NCI-H2107 (cell line): Measurements from ENCODE around the gene AAGAB.

Source experiments
- DNase-seq: peaks from one replicate; lab custom pipeline; 2025; lab: John Stamatoyannopoulos, UW

Gene AAGAB

DNA sequence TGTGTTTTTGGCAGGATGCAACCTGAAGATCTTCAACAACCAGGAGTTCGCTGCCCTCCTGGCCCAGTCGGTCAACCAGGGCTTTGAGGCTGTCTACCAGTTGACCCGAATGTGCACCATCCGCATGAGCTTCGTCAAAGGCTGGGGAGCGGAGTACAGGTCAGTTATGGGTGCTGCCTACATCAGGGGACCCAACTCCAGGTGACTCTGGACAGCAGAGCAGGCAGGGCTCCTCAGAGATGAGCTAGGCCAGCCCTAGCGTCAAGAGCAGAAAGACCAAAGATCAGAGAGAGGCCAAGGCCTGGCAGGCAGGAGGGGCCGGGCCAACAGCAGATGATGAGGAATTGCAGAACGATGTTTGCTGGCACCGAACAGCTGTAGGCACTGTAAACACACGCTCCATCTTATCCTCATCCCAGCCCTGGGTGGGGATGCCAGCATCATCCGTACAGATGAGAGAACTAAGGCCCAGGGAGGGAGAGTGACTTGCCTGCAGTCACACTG lies 67.1 kb downstream of the AAGAB start:
- no peak for DNase-seq

DNA sequence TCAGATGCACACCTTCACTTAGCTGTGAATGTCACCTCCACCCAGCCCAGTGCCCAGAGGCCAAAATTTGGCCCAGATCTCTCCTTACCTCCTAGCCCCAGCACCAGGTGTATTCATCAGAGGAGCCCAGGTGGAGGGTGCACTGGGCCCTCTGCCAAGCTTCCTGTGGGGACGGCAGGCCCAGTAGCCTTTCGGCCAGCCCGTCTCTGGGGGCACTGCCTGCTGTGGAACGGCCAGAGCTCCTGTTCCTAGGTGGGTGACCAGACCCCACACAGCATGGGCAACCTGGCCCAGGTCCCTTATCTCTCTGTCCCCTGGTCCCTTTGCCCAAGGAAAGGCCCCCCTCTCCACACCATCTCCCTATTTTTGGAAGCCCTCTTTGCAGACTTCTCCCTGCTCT lies 67.8 kb downstream of the AAGAB start:
- no peak for DNase-seq

DNA sequence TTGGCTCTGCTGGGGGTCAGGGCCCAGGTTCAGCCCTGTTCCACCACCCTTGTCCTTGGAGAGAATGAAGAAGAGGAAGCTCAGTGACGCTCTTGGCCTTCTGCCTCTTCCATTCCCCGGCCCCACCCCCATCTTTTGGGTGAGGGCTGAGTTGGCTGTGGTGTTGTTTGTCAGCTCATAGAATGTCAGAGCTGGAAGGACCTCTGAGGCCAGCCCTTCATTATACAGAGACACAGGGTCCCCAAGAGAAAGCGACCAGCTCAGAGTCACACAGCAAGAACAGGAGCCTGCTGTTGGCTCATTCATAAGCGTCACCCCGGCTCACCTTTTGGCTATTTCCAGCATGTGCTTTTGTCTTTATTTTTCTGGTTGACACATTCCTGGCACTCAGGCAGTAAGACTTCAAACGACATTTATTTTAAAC lies 68.2 kb downstream of the AAGAB start:
- DNase-seq, result no peak

DNA sequence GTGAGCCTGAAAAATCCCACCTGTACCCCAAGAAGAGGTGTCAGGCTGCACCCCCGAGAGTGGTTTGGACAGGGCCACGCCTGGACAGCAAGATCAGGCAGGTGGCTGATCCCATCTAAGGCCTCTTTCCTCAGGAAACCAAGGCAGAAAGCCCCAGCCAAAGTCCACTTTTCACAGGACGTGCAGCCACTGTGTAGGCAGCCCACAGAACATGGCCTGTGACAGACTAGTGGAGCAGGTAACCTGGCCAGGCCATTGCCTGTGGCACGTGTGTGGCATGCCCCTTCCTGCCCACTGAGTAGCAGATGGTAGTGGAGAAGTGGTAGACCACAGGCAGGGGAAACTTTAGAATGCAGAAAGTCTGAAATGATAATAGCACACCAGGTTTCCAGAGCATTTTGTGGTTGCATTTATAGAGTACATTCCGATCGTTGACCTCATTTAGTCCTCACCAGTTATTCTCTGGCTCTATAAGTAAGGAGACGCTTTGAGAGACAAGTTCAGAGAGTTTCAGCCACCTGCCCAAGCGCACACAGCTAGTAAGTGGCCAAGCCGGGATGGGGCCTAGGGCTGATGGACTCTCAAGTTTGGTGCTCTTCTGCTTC lies 68.7 kb downstream of the AAGAB start:
- no peak for DNase-seq

DNA sequence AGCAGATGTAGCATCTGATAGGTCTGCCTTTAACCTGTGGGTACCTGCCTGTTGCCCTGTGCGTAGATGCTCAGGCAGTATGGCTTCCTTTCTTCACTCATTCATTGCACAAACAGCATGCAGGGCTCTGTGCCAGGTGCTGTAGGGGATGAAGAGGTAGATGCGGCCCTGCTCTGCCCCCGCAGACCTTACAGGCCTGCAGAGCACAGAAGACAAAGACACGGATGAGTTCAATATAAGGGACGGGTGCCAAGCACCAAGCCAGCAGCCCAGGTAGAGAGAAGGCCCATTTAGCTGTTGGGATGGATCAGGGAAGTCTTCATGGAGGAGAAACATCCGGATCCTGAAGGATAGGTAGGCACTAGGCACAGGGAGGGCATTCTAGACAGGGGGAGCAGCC lies 69.4 kb downstream of the AAGAB start:
- no peak for DNase-seq

DNA sequence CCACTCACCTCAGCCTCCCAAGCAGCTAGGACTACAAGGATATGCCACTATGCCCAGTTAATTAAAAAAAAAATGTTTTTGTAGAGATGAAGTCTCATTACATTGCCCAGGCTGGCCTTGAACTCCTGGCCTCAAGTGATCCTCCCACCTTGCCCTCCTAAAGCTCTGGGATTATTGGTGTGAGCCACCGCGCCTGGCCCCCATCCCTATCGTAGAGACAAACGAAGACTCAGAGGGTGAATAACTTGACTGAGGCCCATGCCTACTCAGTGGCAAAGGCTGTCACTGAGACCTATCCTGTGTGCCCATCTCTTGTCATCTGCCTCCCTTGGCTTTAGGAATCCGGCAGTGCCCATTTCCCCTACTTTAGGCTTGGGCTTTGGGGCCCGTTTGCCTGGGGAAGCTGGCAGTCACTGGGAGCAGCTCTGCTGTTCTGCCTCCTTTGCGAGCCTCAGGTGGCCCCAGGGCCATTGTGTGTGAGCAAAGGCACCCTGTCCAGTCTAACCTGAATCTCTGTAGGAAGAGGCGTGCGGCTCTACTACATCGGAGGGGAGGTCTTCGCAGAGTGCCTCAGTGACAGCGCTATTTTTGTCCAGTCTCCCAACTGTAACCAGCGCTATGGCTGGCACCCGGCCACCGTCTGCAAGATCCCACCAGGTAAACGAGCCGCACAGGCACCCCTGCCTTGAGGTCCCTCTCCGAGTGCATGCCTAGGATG lies 70.1 kb downstream of the AAGAB start:
- no peak for DNase-seq

DNA sequence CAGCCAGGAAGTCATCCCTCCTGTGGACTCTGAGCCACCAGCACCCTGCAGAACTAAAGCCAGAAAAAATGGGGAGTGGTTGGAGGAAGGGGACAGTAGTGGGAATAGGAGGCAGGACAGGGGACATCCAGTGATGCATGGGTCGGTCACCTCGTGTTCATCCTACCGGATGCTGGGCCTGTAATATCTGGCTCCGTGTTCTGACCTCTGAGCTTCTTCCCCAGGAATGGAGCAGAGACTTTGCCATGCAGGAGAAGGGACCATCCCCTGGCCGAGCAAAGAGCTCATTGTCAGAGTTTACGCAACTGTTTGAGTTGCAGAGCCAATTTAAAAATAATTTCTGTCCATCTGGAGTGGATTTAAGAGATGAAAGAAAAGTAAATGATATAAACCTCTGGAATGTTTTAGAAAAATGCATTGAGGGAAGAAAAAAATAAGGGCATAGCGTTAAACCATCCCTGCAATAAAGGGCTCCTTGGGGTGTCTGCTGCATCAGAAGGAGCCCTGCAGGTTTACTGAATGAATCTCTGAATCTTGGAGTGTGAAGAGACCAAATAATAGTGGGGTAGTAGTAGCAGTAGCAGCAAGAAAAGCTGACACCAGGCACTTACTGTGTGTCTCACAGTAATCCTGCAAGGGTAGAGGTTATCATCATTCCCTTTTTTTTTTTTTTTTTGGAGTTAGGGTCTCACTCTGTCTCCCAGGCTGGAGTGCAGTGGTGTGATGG lies 70.9 kb downstream of the AAGAB start:
- no peak for DNase-seq

DNA sequence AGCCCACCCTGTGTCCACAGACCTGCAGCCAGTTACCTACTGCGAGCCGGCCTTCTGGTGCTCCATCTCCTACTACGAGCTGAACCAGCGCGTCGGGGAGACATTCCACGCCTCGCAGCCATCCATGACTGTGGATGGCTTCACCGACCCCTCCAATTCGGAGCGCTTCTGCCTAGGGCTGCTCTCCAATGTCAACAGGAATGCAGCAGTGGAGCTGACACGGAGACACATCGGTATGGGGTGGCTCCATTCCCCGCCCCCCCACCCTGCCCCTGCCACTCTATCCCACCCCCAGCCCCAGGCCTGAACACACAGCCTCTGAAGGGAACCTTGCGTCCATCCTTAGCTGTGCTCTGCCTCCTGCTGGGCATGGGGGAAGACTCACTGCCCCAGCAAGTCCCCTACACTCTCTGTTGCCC lies 73.2 kb downstream of the AAGAB start:
- no peak for DNase-seq

DNA sequence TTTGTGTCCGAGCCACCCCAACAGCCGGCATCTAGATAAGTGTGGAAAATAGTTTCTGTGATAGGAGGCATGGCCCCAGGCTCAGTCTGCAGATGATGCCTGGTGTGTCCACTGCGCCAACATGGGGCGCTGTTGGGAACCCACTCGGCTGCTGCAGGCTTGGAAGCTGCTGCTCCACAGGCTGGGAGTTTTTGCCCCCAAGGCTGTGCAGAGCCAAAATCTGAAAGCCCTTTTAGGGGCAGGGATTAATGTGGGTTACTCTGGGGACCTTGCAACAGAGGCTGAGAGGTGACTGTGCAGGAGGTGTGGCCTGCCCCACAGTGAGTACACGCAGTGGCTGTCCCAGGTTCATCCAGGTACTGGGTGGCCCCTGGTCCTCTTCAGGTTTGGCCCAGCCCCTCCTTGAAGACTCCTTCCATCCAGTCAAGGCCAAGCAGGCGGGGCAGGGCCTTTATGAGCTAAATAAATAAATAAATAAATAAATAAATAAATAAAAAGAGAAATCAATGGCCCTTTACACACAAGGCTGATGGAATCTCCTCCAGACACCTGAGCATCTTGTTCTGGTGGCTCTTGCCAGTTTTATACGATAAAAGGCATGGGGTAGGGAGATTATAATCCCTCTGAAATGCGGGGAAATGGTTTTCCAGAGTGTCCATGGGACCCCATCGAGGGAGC lies 73.8 kb downstream of the AAGAB start:
- DNase-seq, result no peak

DNA sequence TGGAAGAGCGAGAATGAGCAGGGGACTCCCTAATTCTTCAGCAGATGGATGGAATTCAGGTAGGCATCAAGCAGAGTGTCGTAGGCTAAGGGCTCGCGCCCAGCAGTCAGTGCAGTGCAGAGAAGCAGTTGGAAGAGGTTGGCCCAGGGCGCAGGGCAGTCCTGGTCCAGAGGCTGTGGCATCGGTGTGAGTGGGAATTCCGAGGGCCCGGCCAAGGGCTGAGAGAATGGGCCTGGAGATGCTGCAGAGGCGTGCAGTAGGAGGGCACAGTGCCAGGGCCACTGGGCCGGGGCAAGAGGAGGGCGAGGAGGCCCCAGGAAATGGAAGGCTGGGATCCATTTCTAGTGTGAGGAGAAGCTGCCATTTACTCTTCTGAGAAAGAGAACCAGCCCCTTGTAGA lies 74.4 kb downstream of the AAGAB start:
- no peak for DNase-seq

DNA sequence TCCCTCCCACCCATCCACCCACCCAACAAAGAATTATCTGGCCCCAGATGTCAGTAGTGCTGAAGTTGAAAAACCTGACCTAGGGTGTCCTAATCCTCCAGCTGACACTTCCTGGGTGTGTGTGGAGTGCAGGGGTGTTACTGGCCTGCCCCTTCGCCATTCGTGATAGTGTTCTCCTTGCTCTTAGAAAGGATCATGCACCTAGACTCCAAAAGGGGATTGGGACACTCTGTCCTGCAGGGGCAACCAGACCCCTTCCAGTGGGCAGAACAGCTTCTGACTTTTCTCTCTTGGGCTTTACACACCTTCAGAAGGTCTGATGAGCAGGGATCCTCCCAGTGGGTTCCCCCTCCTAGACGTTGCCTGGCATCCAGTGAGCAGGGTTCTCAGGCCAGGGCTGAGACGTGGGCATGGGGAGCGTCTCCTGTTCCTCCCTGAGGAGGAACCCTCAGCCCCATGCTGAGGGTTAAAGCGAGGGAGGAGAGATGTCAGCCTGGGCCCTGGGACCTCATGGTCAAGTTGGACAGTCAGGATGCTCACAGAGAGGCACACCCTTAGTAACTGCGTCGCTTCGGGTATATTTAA lies 75.0 kb downstream of the AAGAB start:
- no peak for DNase-seq

DNA sequence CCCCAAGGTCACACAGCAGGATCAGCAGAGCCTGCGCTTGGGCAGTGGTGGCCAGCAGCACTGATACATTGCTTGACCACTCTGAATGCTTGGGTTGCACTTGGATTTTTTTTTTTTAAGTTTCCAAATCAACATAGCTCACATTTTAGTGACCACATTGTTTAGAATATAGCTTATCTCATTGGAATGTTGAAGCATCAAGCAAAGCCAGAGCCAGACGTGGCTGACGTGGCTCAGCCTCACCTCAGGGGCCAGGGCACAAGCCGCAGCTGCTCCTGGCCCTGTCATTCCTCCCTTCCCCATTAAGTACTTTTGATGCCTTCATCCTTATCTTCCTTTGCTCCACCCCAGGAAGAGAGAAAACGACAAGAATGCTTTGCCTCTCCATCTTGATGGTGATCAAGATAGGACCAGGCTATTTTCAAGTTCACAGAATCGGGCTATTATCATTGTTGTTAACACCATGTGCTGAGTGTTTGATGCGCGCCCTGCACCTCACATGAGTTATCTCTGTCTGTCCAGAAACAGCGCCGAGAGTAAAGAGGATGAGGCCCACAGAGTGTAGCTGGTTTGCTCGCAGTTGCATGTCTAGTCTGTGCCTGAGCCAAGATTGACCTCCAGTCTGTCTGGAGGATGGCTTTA lies 75.8 kb downstream of the AAGAB start:
- DNase-seq, result no peak

DNA sequence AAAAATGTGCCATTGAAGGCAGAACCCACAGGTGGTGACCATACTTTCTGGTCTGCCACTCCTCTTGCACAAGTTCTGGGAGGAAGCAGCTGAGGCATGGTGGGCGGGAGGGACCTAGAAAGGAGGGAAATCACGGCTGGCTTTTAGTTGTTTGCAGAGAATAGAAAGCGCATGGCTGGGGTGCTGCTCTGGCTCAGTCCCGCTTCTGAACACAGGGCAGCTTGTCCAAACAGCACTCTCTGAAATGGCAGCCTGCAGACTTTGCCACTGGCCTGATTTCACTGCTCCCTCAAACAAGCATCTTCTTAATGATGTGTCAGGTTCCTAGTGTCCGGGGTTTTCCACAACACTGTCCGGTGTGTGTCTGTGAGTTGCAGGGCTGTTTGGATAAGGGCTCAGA lies 76.7 kb downstream of the AAGAB start:
- no peak for DNase-seq

DNA sequence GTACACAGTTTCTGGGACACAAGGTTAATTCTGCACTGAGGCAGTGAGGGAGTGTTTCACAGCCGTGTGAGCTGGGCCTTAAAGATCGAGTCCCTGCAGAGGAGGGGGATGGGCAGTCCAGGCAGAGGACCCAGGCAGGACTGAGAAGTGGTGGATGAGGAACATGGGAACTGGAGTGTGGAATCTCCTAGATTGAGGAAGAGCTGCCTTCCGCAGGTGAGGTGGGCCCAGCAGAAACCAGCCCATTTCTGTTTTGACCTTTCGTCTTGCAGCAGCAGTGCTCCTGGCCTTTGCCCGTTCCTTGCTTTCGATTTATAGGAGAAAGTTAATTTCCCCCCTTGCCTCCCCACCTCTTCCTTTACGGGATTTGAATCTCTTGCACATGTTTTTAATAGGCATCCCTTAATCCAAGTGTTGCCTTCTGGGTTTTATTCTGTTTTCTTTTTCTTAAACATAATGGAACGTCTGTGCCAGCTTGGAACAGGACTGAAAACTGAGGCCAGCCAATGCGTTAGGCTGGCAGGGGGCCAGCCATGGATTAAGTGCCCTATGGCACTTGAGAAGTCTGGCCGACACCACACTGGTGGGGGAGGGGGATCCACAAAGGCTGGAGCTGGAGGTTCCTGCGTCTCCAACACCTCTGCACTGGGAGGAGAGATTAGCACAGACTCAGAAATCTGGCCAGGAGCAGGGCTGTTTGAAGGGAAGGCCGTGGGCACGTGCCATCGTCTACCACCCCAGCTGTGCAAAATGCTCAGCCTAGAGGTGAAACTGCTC lies 78.1 kb downstream of the AAGAB start:
- DNase-seq, result no peak

DNA sequence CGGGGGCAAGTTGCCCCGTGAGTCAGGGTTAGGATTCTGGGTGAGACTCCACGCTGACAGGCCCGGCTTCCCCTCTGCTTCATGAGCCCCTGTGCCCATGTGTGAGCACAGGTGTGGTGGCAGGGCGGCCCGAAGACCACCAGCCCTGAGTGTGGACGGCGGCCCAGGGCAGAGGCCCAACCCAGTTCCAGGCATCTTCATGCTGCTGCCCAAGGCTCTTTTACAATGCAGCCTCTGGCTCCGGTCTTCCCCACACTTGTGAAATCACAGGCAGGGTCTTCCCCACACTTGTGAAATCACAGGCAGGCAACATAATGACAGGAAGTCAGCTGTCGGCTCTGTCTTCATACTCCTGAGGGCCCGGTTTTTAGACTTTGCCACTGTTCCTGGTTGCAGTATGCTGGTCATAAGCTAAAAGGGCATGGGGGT lies 78.8 kb downstream of the AAGAB start:
- no peak for DNase-seq

DNA sequence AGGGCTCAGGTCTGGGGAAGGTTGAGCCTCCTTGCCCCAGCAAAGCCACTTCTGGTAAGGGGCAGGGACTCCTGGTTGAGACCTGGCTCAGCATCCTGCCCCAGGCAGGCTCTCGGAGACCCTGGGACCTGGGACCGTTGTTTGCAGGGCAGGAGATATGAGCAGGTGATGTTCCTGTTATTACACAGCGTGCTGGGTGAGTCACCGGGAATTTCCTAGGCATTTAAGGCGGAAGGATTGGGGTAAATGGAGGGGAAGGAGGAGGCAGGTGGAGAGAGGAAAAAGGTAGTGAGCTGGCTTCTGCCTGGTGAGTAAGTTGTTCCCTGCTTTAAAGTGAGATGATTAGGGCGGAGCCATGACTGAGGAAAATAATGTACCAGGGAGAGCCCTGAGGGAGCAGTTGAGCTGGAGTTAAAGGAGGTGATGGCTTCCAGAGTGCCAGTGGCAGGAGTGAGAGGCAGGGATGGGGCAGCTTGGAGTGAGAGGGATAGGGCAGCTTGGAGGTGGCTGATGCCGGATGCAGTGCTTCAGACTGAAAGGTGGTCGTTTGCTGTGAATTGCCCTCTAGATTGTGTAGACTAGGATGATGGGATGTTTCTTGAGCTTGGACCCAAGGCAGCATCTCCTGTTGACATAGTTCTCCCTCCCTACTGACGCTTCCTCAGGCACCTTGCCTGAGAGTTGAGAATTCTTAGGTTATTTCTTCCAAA lies 79.4 kb downstream of the AAGAB start:
- no peak for DNase-seq

DNA sequence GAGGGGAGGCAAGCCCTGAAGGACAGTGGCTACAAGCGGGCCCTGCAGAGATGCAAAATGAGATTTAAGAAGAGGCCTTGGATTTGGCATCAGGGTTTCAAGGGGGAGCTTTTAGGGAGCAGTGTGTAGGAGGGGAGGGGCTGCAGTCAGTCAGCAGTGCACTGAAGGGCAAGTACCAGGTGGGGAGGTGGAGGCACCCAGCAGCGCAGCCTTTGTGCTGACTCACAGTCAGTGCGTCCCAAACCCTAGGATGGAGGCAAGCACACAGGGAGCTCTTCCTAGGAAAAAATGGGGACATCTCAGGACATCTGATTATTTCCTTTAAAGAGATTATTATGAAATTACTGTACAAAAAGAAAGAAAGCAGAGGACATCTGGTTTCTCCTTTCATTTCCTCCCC lies 80.0 kb downstream of the AAGAB start:
- no peak for DNase-seq

DNA sequence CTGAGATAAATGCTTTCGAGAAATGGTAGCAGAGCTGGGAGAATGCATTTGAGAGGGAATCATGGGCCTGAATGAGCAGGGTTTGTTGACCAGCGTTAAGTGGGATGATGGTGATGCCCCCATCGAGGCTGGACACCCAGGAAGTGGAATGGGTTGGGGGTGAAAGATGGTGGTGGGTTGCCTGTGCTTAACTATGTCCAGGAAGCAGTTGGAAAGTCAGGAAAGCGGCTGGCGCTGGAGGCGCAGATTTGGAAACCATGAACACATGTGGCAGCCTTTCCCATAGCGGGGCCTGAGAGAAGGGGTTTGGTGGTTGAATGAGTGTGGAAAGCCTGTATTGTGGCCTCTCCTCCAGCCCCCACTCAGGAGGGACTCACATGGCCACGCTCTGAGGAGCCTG lies 80.7 kb downstream of the AAGAB start:
- DNase-seq, result no peak

DNA sequence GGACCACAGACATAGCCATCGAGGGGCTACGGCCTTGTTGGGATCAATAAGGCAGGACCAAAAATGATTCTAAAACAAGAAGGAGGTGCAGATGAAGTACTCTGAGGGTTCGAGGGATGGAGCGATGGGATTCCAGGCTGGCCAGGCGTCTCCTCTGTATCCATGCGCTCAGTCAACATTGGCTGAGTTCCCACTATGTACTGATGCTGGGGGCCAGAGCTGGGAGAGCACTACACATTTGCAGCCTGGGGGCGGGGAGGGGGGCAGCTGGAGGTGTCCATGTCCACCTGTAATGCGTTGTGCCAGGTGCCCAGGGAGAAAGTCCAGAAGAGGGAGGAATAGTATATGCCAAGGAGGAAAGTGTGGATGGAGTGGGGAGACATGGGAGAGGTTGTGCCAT lies 81.5 kb downstream of the AAGAB start:
- no peak for DNase-seq

DNA sequence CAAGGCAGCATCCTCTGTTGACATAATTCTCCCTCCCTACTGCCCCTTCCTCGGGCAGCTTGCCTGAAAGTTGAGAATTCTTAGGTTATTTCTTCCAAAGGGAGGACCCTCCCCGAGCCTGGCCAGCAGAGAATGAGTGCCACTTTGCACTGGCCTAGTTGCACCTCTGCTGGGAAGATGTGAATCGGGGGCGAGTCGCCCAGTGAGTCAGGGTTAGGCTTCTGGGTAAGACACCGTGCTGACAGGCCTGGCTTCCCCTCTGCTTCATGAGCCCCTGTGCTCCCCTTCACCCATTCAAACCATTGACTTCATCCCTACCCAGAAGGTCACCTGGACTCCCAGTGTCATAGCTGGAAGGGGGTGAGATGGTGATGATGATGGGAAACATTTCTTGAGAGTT lies 82.3 kb downstream of the AAGAB start:
- DNase-seq, result no peak
